Stimulated activated naive CD8-positive, alpha-beta T cell treated with anti-CD3 and anti-CD28 coated beads, Interleukin-15, Interleukin-2, amounts not matched to agents 100 U/mL and 50 U/mL, for 24 hours (primary cell): ENCODE results near the gene ZNF367.
A peak's percentile ranks its signal among the peaks of the same experiment; 100 is the strongest.
"Not testable (repeated sequence)": the region's sequence is repeated elsewhere in the genome, so short reads cannot be mapped to it uniquely, and the experiment has no call there.

Experiments
- ATAC-seq: fragments of 150-1000 bp; cut with Tn5 transposase; one replicate; pipeline ENCODE4 v1.10.0; 2021
- DNase-seq: peaks from one replicate; pipeline ENCODE4 v3.0.0; 2021

The ZNF367 gene

GRCh38 chr9:96399325-96399633 lies 18.9 kb downstream of the ZNF367 start:
- DNase-seq (no peak), ATAC-seq (no peak)

GRCh38 chr9:96398582-96399324 lies 19.4 kb downstream of the ZNF367 start:
- DNase-seq (no peak), ATAC-seq (peak; percentile 46)

- DNase-seq (no peak), ATAC-seq (no peak)
These were observed 22.2 kb downstream of the ZNF367 start for GRCh38 chr9:96395964-96396363.

- ATAC-seq (no peak), DNase-seq (no peak)
These were observed 23.2 kb downstream of the ZNF367 start for GRCh38 chr9:96394832-96395496.

- DNase-seq = no peak
- ATAC-seq = no peak
These were observed 25.9 kb downstream of the ZNF367 start for GRCh38 chr9:96392263-96392662.

- DNase-seq = no peak
These were observed 27.0 kb downstream of the ZNF367 start for GRCh38 chr9:96391021-96391765.

GRCh38 chr9:96388144-96388543 lies 30.0 kb downstream of the ZNF367 start:
- no peak for DNase-seq
- no peak for ATAC-seq

More at GRCh38 chr9:96391021-96391765, 27.0 kb downstream of the ZNF367 start:
- no peak for ATAC-seq

GRCh38 chr9:96386157-96386556 lies 32.0 kb downstream of the ZNF367 start:
- ATAC-seq = no peak
- DNase-seq = no peak

GRCh38 chr9:96383165-96383942 lies 34.8 kb downstream of the ZNF367 start, which contains the start of gene SLC35D2:
TSS of gene SLC35D2 (minus strand) at chr9:96383711. CDS start at chr9:96383634, 77 bp downstream.
- peak; percentile 23 for DNase-seq
- peak; percentile 49 for ATAC-seq

- no peak for DNase-seq
These were observed 35.4 kb downstream of the ZNF367 start for GRCh38 chr9:96382839-96383164.

GRCh38 chr9:96382175-96382574 lies 36.0 kb downstream of the ZNF367 start:
- ATAC-seq (peak; percentile 42), DNase-seq (no peak)

More at GRCh38 chr9:96382839-96383164, 35.4 kb downstream of the ZNF367 start:
- ATAC-seq = no peak

- no peak for DNase-seq
- ATAC-seq = no peak
These were observed 36.5 kb downstream of the ZNF367 start for GRCh38 chr9:96381696-96382095.

- DNase-seq (no peak), ATAC-seq (no peak)
These were observed 37.0 kb downstream of the ZNF367 start for GRCh38 chr9:96381125-96381524.

GRCh38 chr9:96379461-96379860 lies 38.7 kb downstream of the ZNF367 start:
- DNase-seq (no peak), ATAC-seq (no peak)

- no peak for DNase-seq
- ATAC-seq = no peak
These were observed 40.0 kb downstream of the ZNF367 start for GRCh38 chr9:96378187-96378586.

- DNase-seq = no peak
- ATAC-seq = no peak
These were observed 41.0 kb downstream of the ZNF367 start for GRCh38 chr9:96376891-96377874.

- not testable (repeated sequence) for DNase-seq, ATAC-seq
These were observed 42.7 kb downstream of the ZNF367 start for GRCh38 chr9:96375507-96375906.

- ATAC-seq (no peak), DNase-seq (no peak)
These were observed 50.2 kb downstream of the ZNF367 start for GRCh38 chr9:96367943-96368342.

GRCh38 chr9:96363175-96363967 lies 54.8 kb downstream of the ZNF367 start:
- ATAC-seq = no peak
- no peak for DNase-seq

- ATAC-seq, DNase-seq: not testable (repeated sequence)
These were observed 56.1 kb downstream of the ZNF367 start for GRCh38 chr9:96362119-96362518.
